Type B pancreatic cell (in vitro differentiated cells): Measurements from ENCODE around the gene GRIN1. TPM values are rescaled to one million over a fixed set of nuclear protein-coding genes. Genes with fewer than 3 reads are reported as not detected.

Source experiments
- DNase-seq: peaks from one replicate; pipeline ENCODE4 v3.0.0; 2021; ENCODE audit warnings: mixed read lengths; ENCODE audit not compliant: unreplicated experiment; ENCODE audit errors: extremely low spot score
- H3K27ac Mint-ChIP-seq: 2 replicates; pipeline ENCODE4 v1.8.0; 2021; ENCODE audit warnings: mild to moderate bottlenecking, mixed read lengths
- H3K27me3 Mint-ChIP-seq: 2 replicates; pipeline ENCODE4 v1.8.0; 2021; ENCODE audit warnings: mixed read lengths
- H3K36me3 Mint-ChIP-seq: 2 replicates; pipeline ENCODE4 v1.8.0; 2021; ENCODE audit warnings: mixed read lengths
- H3K4me1 Mint-ChIP-seq: one replicate; pipeline ENCODE4 v1.8.0; 2021; ENCODE audit warnings: mixed read lengths; ENCODE audit not compliant: unreplicated experiment
- H3K4me3 Mint-ChIP-seq: 2 replicates; pipeline ENCODE4 v1.8.0; 2021; ENCODE audit warnings: mild to moderate bottlenecking, mixed read lengths
- H3K9me3 Mint-ChIP-seq: 2 replicates; pipeline ENCODE4 v1.8.0; 2021; ENCODE audit warnings: mixed read lengths
- total RNA-seq: library from RNA; stranded (reverse); gene quantifications from 2 replicates; pipeline ENCODE4 v1.2.1, GENCODE V29; 2021; ENCODE audit warnings: low replicate concordance
- TF ChIP-seq, protein P1 (sequence below): fragments of 200-600 bp; sonication (generic); conservative IDR thresholded peaks from 2 replicates; pipeline ENCODE4 v1.5.0; 2021; ENCODE audit warnings: antibody characterized with exemption, mild to moderate bottlenecking

The GRIN1 gene
- total RNA-seq, 1 donor from 2014 or later = 0.94 TPM

DNA sequence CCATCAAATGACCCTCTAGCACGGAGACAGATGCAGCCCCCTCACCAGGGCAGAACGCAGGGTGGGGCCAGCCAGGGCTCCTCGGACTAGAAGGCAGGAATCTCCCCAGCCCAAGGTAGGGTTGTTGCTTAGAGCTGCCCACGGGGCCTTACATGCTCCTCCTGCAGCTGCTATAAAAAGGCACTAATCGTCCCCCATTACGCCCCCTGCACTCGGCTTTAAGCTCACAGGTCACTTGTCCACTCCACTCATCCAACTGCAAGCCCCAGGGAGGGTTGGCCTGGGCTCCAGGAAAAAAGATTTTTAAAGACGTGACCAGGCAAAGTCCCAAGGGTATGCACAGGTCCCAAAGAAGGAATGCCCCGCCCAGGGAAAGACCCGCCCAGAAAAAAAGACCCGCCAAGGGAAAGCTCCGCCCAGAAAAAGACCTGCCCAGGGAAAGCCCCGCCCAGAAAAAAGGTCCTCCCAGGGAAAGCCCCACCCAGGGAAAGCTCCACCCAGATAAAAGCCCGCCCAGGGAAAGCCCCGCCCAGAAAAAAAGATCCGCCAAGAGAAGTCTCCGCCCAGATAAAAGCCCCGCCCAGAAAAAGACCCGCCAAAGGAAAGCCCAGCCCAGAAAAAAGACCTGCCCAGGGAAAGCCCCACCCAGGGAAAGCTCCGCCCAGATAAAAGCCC lies 11.1 kb downstream of the GRIN1 start:
- Mint-ChIP-seq H3K27me3 (peaks cover 19% of the 10 kb centered on the region), H3K27ac (no peak overlapping the region), H3K9me3 (no peaks in the 10 kb centered on the region), H3K36me3 (no peaks in the 10 kb centered on the region), H3K4me1 (no peaks in the 10 kb centered on the region), H3K4me3 (no peak overlapping the region)
- DNase-seq = no peak
- TF ChIP-seq, protein P1, sequence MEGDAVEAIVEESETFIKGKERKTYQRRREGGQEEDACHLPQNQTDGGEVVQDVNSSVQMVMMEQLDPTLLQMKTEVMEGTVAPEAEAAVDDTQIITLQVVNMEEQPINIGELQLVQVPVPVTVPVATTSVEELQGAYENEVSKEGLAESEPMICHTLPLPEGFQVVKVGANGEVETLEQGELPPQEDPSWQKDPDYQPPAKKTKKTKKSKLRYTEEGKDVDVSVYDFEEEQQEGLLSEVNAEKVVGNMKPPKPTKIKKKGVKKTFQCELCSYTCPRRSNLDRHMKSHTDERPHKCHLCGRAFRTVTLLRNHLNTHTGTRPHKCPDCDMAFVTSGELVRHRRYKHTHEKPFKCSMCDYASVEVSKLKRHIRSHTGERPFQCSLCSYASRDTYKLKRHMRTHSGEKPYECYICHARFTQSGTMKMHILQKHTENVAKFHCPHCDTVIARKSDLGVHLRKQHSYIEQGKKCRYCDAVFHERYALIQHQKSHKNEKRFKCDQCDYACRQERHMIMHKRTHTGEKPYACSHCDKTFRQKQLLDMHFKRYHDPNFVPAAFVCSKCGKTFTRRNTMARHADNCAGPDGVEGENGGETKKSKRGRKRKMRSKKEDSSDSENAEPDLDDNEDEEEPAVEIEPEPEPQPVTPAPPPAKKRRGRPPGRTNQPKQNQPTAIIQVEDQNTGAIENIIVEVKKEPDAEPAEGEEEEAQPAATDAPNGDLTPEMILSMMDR = no peak

DNA sequence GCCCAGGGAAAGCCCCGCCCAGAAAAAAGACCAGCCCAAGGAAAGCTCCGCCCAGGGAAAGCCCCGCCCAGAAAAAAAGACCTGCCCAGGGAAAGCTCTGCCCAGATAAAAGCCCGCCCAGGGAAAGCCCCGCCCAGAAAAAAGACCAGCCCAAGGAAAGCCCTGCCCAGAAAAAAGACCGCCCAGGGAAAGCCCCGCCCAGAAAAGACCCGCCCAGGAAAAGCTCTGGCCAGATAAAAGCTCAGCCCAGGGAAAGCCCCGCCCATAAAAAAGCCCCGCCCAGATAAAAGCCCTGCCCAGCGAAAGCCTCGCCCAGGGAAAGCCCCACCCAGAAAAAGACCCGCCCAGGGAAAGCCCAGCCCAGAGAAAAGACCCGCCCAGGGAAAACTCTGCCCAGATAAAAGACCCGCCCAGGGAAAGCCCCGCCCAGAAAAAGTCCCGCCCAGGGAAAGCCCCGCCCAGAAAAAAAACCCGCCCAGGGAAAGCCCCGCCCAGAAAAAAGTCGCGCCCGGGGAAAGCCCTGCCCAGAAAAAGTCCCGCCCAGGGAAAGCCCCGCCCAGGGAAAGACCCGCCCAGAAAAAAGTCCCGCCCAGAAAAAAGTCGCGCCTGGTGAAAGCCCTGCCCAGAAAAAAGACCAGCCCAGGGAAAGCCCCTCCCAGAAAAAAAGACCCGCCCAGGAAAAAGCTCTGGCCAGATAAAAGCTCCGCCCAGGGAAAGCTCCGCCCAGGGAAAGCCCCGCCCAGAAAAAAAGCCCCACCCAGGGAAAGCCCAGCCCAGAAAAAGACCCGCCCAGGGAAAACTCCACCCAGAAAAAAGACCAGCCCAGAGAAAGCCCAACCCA lies 11.9 kb downstream of the GRIN1 start:
- no peaks in the 10 kb centered on the region for H3K9me3 Mint-ChIP-seq
- DNase-seq = no peak
- H3K36me3 Mint-ChIP-seq = no peaks in the 10 kb centered on the region
- no peak overlapping the region for H3K27ac Mint-ChIP-seq
- no peaks in the 10 kb centered on the region for H3K4me1 Mint-ChIP-seq
- no peak overlapping the region for H3K4me3 Mint-ChIP-seq
- TF ChIP-seq, protein P1 = no peak
- peaks cover 24% of the 10 kb centered on the region for H3K27me3 Mint-ChIP-seq

DNA sequence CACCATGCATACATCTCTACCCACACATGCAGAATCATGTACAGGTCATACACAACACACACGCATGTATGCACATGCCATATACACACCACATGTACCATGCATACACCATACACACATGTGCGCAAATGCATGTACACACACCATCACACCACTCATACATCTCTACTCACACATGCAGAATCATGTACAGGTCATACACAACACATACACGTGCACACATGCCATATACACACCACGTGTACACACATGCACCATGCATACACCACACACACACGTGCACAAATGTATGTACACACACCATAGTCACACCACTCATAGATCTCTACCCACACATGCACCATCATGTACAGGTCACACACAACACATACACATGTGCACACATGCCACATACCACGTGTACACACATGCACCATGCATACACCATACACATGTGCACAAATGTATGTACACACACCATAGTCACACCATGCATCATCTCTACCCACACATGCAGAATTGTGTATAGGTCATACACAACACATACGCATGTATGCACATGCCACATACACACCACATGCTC lies 14.0 kb downstream of the GRIN1 start:
- TF ChIP-seq, protein P1 = no peak
- no peaks in the 10 kb centered on the region for H3K36me3 Mint-ChIP-seq
- no peaks in the 10 kb centered on the region for H3K9me3 Mint-ChIP-seq
- H3K4me1 Mint-ChIP-seq = no peaks in the 10 kb centered on the region
- H3K27ac Mint-ChIP-seq = no peak overlapping the region
- DNase-seq = no peak
- peaks cover 35% of the 10 kb centered on the region for H3K27me3 Mint-ChIP-seq
- no peak overlapping the region for H3K4me3 Mint-ChIP-seq

DNA sequence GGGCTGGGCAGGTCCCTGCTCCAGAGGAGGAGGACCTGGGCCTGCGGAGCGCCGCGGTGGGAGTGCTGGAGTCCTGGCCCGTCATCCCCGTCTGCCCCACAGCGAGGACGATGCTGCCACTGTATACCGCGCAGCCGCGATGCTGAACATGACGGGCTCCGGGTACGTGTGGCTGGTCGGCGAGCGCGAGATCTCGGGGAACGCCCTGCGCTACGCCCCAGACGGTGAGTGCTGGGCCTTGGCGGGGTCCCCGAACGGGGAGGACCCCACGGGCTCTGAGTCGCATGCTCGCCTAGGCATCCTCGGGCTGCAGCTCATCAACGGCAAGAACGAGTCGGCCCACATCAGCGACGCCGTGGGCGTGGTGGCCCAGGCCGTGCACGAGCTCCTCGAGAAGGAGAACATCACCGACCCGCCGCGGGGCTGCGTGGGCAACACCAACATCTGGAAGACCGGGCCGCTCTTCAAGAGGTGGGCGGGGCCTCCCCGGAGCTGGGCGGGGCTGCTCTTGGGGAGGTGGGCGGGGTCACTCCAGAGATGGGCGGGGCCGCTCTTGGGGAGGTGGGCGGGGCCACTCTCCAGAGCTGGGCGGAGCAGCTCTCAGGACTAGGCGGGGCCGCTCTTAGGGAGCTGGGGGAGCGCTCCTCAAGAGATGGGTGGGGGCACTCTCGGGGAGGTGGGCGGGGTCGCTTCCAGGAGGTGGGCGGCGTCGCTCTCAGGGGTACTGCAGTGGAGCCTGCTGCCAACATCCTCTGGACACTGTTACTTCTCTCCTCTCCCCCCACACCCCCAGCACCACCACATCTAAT lies 17.8 kb downstream of the GRIN1 start:
- TF ChIP-seq, protein P1 = no peak
- DNase-seq = no peak
- H3K4me3 Mint-ChIP-seq = no peak overlapping the region

DNA sequence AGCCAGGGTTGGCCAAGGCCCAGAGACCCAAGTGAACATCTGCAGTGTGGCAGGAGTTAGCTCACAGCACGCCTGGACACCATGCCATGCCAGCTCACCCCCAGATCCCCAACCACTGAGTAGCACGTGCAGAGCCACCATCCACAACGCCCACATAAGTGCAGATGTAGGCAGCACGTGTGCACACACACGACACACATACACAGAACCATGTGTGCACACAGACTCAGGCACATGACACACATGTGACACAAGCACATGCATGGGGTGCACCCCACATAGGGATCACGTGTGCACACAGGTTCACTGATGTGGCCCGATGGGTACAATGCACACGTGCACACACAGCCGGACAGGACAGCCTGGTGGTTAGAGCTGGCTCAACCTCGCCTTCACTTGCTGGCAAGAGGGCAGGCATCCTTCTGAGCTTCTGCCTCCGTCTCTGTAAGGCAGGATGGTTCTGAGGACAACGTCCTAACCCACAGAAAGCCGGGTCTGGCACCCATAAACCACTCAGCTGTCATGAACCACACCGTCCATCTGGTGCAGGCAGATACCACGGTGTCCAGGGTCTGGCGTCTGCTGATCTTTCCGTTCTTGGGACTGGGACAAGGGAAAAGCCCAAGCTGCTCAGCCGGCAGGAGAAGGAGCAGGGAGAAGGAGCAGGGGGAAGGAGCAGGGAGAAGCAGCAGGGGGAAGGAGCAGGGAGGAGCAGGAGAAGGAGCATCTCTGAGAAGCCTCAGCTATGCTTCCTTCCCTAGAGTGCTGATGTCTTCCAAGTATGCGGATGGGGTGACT lies 18.9 kb downstream of the GRIN1 start:
- no peaks in the 10 kb centered on the region for H3K9me3 Mint-ChIP-seq
- peaks cover 65% of the 10 kb centered on the region for H3K27me3 Mint-ChIP-seq
- TF ChIP-seq, protein P1 = no peak
- H3K27ac Mint-ChIP-seq = no peak overlapping the region
- no peaks in the 10 kb centered on the region for H3K36me3 Mint-ChIP-seq
- DNase-seq = no peak
- H3K4me3 Mint-ChIP-seq = no peak overlapping the region
- no peaks in the 10 kb centered on the region for H3K4me1 Mint-ChIP-seq

More for the DNA sequence above, 17.8 kb downstream of the GRIN1 start:
- Mint-ChIP-seq H3K27ac (no peak overlapping the region), H3K4me1 (no peaks in the 10 kb centered on the region), H3K27me3 (peaks cover 63% of the 10 kb centered on the region), H3K36me3 (no peaks in the 10 kb centered on the region), H3K9me3 (no peaks in the 10 kb centered on the region)
